Heart left ventricle (tissue), 16 donors: ENCODE data around the gene E2F6. TPM values are rescaled to one million over a fixed set of nuclear protein-coding genes. Genes with fewer than 3 reads are reported as not detected.
A peak's percentile ranks its signal among the peaks of the same experiment; 100 is the strongest.

Experiments
- ATAC-seq, 4 donors: fragments of 200-7000 bp; cut with Tn5 transposase; one replicate each; pipeline ENCODE4 v1.9.1; 2020 to 2022; ENCODE audit warnings: moderate library complexity in 4 of 4, mild to moderate bottlenecking in 3 of 4, moderate number of reproducible peaks in 1 of 4
- DNase-seq, 5 donors: peaks; one replicate each; pipeline ENCODE4 v3.0.0-alpha.2; 2020
- H3K27ac ChIP-seq, 12 donors: fragments of 200-600 bp; sonication (generic) in 4 of 12; one replicate each; pipeline versions ENCODE4 v1.5.0 to v1.8.0; 2016 to 2022; ENCODE audit warnings: mild to moderate bottlenecking in 2 of 12
- H3K27me3 ChIP-seq, 9 donors: fragments of 200-600 bp; sonication (generic) in 2 of 9; one replicate each; pipeline versions ENCODE4 v1.5.1 to v1.8.0; 2016 to 2022; ENCODE audit warnings: mild to moderate bottlenecking in 3 of 9
- H3K36me3 ChIP-seq, 9 donors: fragments of 200-600 bp; sonication (generic) in 2 of 9; one replicate each; pipeline versions ENCODE4 v1.5.0 to v1.8.0; 2018 to 2022; ENCODE audit warnings: mild to moderate bottlenecking in 2 of 9
- H3K4me1 ChIP-seq, 12 donors: fragments of 200-600 bp; sonication (generic) in 4 of 12; one replicate each; pipeline versions ENCODE4 v1.5.0 to v1.8.0; 2016 to 2022; ENCODE audit warnings: mild to moderate bottlenecking in 3 of 12
- H3K4me3 ChIP-seq, 12 donors: fragments of 200-600 bp; sonication (generic) in 4 of 12; one replicate each; pipeline versions ENCODE4 v1.5.0 to v1.8.0; 2017 to 2022; ENCODE audit warnings: mild to moderate bottlenecking in 9 of 12, moderate library complexity in 4 of 12
- H3K9me3 ChIP-seq, 12 donors: fragments of 200-600 bp; sonication (generic) in 4 of 12; one replicate each; pipeline versions ENCODE4 v1.5.0 to v1.8.0; 2016 to 2022; ENCODE audit warnings: mild to moderate bottlenecking in 1 of 12
- CTCF ChIP-seq, 12 donors: fragments of 200-600 bp; sonication (generic) in 4 of 12; IDR thresholded peaks; one replicate each; pipeline versions ENCODE4 v1.5.0 to v1.8.0; 2018 to 2022; ENCODE audit warnings: antibody characterized with exemption in 12 of 12, mild to moderate bottlenecking in 5 of 12
- POLR2A ChIP-seq, 2 donors: fragments of 450-650 bp; IDR thresholded peaks; one replicate each; pipeline ENCODE4 v1.6.1; 2017; ENCODE audit warnings: antibody characterized with exemption in 2 of 2, mild to moderate bottlenecking in 2 of 2, moderate library complexity in 2 of 2
- WGBS, 4 donors: extraction: QIAGEN DNeasy Blood & Tissue Kit in 2 of 4; methylation state at CpG; one replicate each; pipeline versions ENCODE4 v1.1.5 to v1.1.7; 2013 to 2018; 5-methylcytosine and 5-hydroxymethylcytosine counted together
- intact Hi-C, 10 donors: fragments of 100-400 bp; cut with DNase I; formaldehyde crosslinking; loops; one replicate each; pipeline versions ENCODE4 v1.11.1 to v1.14.2; 2022
- polyA plus RNA-seq, 2 donors: library from polyadenylated mRNA; stranded (reverse); fragments of 200-250 nt; gene quantifications; one replicate each; pipeline ENCODE4 v1.2.3, GENCODE V29; 2013
- total RNA-seq, 9 donors: library from RNA; depleted of rRNA in 2 of 9; stranded (reverse); fragments of >200 nt in 2 of 9; fragmentation: NEBNext Ultra II Directional in 3 of 9; extraction: Animal tissue kit (Norgen Biotek cat#: 25700) in 3 of 9; gene quantifications; one replicate each; pipeline versions ENCODE4 v1.1.0 to v1.2.4, GENCODE V29; 2016 to 2023
- donor health status: ischemic (EF 13 %, LVEDD 7.1; RV severe dilation, severe dysfunction).
- donor health status: healthy with polysubstance abuse.
- donor health status: DM: no; HTN: yes; CAD: no.
- donor health status: DM: no; HTN: no; CAD: no.
- donor health status: ischemic (EF 25% LVEDD 6.9; RV normal size, moderate dysfunction).
- donor health status: ischemic (EF 25% LVEDD 5.7; RV mildly dilated, moderate dysfunction).
- donor health status: healthy.
- donor health status: DM: yes; HTN: yes; CAD: no.
- donor health status: ischemic (EF 35%, LVEDD 5.7; RV mildly dilated, moderate dysfunction).
- donor health status: nonischemic (EF 11% LVEDD 7.7; RV severe dilation, severe dysfunction).
- donor health status: DM: yes; HTN: yes; CAD: no.
- donor health status: PGD.
- donor health status: ischemic (EF 29% LVEDD 5.4; RV normal size, mild dysfunction).
- donor health status: nonischemic (EF 23%, LVEDD 6.1; RV moderate dilation, normal function).

E2F6 gene
- total and polyA plus RNA-seq, 11 donors, result 8.7 to 20.4 (median 15.0) TPM

- Histone ChIP-seq H3K4me3 (peak overlapping the region in 6 of 12 donors; percentile 1 to 26 (median 10)), H3K36me3 (no peaks in the 10 kb centered on the region), H3K27me3 (no peaks in the 10 kb centered on the region), H3K27ac (peak overlapping the region; percentile 38 to 88 (median 72)), H3K4me1 (peaks cover 0 to 17% (median 0%) of the 10 kb centered on the region in 12 donors), H3K9me3 (peaks cover 0 to 12% (median 5%) of the 10 kb centered on the region in 12 donors)
- peak; percentile 94 to 96 (median 94) for ATAC-seq
- intact Hi-C loops, result loop anchor here in 2 of 10 donors (10.0 kb wide), 1 partner anchor 285 kb away; a partner anchor contains a TSS
- WGBS, 4 donors, result 20 to 26% (median 24%) methylated on average over 8 of the region's 8 CpGs
- TF ChIP-seq CTCF (IDR thresholded peaks at IDR 0.05), result peak in 1 of 12 donors; percentile 6
- no peak for TF ChIP-seq POLR2A (IDR thresholded peaks at IDR 0.05)
- DNase-seq, result peak in 3 of 5 donors; percentile 23 to 64 (median 46)
Measured at GRCh38 chr2:11419781-11420180, 46.2 kb downstream of the E2F6 start.

GRCh38 chr2:11417946-11418585, 47.9 kb downstream of the E2F6 start:
- no peak overlapping the region for H3K27ac ChIP-seq
- DNase-seq, result no peak
- WGBS, 4 donors, result 56 to 64% (median 60%) methylated on average over 8 of the region's 8 CpGs
- no peak overlapping the region for H3K4me3 ChIP-seq
- intact Hi-C loops, result loop anchor here in 2 of 10 donors (10.0 kb wide), 1 partner anchor 283 kb away; a partner anchor contains a TSS
- H3K36me3 ChIP-seq, result no peaks in the 10 kb centered on the region
- peaks cover 0 to 17% (median 0%) of the 10 kb centered on the region in 12 donors for H3K4me1 ChIP-seq
- peaks cover 0 to 12% (median 5%) of the 10 kb centered on the region in 12 donors for H3K9me3 ChIP-seq
- TF ChIP-seq POLR2A (IDR thresholded peaks at IDR 0.05) (no peak), CTCF (IDR thresholded peaks at IDR 0.05) (peak in 11 of 12 donors; percentile 11 to 46 (median 29))
- ATAC-seq, result no peak
- no peaks in the 10 kb centered on the region for H3K27me3 ChIP-seq

- Histone ChIP-seq H3K27ac (no peak overlapping the region), H3K36me3 (no peaks in the 10 kb centered on the region), H3K9me3 (peaks cover 0 to 12% (median 5%) of the 10 kb centered on the region in 12 donors), H3K27me3 (no peaks in the 10 kb centered on the region), H3K4me1 (peaks cover 0 to 20% (median 1%) of the 10 kb centered on the region in 12 donors), H3K4me3 (no peak overlapping the region)
- 91 to 97% (median 95%) methylated on average over 2 of the region's 2 CpGs for WGBS, 4 donors
- TF ChIP-seq POLR2A (IDR thresholded peaks at IDR 0.05) (no peak), CTCF (IDR thresholded peaks at IDR 0.05) (no peak)
- intact Hi-C loops, result loop anchor here in 2 of 10 donors (10.0 kb wide), 1 partner anchor 282 kb away; a partner anchor contains a TSS
- DNase-seq (no peak), ATAC-seq (no peak)
Measured at GRCh38 chr2:11416931-11417330, 49.0 kb downstream of the E2F6 start.

- intact Hi-C loops, result loop anchor here in 2 of 10 donors (10.0 kb wide), 1 partner anchor 281 kb away; a partner anchor contains a TSS
- ATAC-seq, result no peak
- Histone ChIP-seq H3K4me3 (no peak overlapping the region), H3K36me3 (no peaks in the 10 kb centered on the region), H3K27ac (no peak overlapping the region), H3K27me3 (no peaks in the 10 kb centered on the region), H3K4me1 (peaks cover 0 to 23% (median 6%) of the 10 kb centered on the region in 12 donors), H3K9me3 (peaks cover 0 to 12% (median 5%) of the 10 kb centered on the region in 12 donors)
- TF ChIP-seq CTCF (IDR thresholded peaks at IDR 0.05) (no peak), POLR2A (IDR thresholded peaks at IDR 0.05) (no peak)
- WGBS, 4 donors, result 88 to 97% (median 97%) methylated on average over 2 of the region's 2 CpGs
- no peak for DNase-seq
Measured at GRCh38 chr2:11416186-11416585, 49.8 kb downstream of the E2F6 start.
